HG03135 (cell line): ENCODE results near the gene AP1B1.

ENCODE experiments used
- ATAC-seq: cut with Tn5 transposase; IDR thresholded peaks from one replicate; pipeline ENCODE4 v1.9.1; 2021; ENCODE audit warnings: mild to moderate bottlenecking, moderate library complexity; ENCODE audit not compliant: unreplicated experiment

Gene AP1B1

DNA sequence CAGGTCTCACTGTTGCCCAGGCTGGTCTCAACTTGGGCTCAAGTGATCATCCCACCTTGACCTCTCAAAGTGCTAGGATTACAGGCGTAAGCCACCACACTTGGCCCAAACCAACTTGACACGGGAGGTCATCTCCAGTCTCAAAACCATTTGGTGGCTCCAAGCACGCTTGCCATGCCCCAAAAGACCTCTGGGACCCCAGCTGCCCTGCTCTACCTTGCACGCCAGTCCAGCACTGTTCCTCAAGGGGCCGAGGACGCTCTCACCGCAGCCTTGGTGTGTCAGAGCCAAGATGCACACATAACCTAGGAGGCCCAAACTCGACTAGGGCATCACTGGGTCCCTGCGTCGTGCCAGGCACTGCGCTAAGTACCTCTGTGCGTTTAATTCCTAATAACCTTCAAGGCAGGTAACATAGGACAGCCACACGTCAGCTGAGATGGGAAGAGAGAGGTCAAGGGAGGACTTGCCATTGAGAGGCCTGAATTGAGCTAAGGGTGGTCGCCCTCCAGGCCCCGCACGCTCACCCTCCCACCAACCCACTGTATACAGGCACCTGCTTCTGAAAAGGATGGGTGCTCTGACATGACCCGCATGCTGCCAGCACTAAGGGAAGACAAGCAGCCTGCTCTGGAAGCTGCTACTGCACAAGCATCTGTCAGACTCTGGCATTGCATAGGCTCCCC is 86.5 kb downstream of the AP1B1 start:
- no peak for ATAC-seq

DNA sequence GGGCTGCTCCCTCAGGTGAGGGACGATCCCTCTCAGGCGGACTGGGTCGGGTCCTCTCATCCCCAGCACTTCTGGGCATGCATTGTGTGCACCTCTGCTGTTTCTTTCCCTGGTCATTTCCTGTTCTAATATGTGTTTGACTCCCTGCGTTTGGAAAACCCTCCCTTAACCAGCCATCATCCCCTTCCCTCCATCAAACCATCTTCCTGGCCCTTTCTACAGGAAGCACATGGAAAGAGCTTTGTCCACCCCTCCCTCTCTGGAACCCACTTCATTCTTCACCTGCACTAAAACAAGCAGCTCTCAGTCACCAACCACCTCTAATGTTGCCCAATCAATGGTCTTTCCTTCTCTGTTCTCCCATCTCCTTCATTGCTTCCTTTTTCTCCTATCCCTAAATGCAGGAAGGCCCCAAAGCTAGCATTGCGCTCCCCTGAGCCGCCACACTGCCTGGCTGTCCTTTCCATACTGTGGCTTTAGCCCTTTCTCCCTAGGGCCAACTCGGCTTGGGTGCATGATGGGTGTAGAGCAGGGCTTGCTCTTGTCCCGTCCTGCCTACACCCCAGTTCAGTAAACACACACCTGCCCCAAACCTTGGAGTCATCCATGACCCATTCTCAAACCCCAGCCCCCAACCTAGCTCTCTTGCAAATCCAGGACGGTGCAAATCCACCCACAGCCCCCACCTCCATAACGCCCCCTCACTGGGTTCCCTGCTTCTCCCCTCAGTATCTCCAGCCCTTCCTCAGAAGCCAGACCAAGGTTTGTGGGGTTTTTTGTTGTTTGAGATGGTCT is 87.4 kb downstream of the AP1B1 start:
- no peak for ATAC-seq

DNA sequence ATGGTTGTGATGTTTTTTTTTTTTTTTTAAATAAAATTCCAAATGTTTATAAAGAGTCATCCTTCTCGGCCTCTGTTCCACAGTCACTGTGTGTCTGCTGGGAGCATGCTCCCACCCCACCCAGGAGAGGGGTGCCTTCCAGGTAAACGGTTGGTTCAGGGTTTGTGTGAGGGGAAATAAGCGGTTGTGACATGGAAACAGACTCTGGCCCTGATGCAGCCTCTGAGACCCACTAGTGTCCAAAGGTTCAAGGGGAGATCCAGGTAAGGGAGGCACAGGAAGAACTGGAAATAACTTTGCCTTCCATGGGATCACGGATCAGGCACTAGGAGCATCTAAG is 87.9 kb downstream of the AP1B1 start:
- ATAC-seq: no peak

DNA sequence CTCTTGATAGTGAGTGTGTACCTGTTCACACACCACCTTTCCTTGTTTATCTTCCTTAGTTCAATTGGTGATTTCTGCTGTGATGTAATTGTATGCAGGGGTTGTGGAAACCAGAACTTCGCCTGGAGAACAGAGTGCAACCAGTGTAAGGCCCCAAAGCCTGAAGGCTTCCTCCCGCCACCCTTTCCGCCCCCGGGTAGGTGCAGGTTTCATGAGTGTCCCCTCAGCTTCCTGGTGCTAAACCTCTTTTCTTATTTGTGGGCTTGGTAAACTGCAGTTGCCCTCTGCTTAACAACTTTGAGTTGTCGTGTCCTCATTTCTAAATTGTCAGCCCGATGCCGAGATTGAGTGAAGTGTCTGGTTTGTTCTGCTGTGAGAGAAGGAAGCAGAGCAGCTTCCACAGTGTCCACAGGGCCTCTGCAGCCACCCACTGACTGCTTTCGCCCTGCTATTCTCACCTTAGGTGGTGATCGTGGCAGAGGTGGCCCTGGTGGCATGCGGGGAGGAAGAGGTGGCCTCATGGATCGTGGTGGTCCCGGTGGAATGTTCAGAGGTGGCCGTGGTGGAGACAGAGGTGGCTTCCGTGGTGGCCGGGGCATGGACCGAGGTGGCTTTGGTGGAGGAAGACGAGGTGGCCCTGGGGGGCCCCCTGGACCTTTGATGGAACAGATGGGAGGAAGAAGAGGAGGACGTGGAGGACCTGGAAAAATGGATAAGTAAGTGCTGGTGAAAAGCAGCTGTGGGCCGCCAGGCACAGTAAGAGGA is 89.1 kb downstream of the AP1B1 start:
- ATAC-seq: no peak

DNA sequence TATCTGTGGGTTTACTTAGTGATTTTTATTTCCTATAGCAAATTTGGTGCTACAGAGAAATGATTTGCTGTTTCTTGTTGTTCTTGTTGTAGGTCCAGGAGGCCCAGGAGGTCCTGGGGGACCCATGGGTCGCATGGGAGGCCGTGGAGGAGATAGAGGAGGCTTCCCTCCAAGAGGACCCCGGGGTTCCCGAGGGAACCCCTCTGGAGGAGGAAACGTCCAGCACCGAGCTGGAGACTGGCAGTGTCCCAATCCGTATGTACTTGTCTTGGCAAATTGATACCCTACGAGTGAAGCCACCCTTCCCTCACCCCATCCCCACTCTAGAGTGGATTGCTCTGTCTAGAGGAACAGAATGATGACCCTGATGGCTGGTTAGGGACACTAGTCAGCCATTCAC is 89.7 kb downstream of the AP1B1 start:
- no peak for ATAC-seq

DNA sequence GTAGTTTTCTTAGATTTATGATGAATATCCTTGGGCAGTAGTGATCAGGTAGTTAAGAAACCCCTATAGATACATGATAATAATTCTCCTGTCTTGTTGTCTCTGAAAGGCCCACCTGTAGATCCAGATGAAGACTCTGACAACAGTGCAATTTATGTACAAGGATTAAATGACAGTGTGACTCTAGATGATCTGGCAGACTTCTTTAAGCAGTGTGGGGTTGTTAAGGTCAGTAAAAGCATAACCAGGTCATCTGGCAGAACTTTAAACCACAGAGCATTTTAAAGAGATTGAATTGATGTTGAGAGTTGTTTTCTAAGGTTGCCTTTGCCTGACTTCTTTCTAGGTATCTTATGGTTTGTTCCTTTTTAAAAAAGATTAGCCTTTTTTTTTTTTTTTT is 96.0 kb downstream of the AP1B1 start:
- no peak for ATAC-seq

DNA sequence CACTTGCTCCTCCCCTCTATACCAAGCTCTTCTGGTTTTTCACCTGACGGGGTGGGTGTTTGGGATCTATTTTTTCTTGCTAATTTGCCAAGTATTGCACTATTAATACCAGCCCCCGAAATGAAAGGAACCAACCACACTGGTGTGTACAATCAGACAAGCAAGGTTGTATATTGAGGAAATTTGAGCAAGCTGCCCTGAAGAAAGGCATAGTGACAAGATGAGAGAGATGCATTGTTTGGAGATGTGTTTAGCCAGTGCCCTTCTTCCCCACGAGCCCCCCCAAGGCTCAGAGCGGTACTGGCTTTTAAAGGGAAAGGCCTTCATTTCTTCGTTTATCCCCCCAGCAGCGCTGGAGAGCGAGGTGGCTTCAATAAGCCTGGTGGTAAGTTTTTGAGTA is 97.2 kb downstream of the AP1B1 start:
- ATAC-seq: no peak

DNA sequence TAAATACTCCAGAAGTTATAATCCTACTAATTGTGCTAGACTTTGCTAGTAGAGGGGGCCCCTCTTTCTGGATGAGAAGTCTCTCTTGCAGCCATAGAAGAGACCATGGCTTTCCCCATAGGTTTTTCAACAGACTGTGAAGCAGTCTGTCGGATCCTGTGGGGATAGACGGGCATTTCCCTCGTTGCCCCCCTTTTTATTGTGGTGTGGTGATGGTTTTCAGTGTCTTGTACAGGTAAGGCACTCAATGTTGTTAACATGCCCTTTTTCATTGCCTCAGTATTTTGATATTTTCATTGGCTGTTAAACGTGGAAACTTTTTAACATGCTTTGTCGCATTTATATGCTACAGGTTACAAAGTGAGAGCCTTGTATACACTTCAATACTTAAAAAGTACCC is 98.3 kb downstream of the AP1B1 start:
- no peak for ATAC-seq

DNA sequence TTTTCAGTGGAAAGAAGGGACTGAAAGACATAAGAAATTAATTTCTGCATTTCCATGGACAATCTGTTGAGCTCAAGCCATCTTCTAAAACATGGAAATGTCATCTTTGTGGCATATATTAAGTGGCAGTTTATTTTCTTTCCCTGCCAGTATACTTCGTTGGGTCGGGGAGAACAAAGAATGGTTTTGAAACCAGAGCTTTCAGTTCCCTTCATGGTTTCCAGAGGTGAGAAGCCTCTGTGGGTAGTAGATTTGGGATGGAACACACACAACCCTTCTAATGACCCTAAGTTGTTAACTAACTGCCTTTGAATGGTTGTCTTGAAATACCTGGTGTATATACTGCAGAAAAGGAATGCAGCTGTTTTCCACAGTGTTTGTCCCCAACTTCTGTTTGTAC is 99.5 kb downstream of the AP1B1 start:
- ATAC-seq: no peak

DNA sequence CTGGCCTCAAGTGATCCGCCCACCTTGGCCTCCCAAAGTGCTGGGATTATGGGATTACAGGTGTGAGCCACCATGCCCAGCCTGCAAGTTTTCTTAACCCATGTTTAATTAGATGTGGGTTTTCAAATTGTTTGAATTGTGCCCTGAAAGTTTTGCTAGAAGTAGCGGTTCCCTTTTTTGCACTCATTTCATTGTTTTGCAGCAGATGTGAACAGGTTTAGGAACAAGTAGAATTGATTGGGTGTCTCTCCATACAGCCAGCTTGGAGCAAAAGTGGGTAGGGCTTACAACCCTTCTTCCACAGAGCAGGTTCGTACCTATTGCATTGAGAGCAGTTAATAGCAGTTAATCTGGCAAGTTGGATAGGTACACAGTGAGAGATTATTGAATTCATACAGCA is 104.2 kb downstream of the AP1B1 start:
- no peak for ATAC-seq

DNA sequence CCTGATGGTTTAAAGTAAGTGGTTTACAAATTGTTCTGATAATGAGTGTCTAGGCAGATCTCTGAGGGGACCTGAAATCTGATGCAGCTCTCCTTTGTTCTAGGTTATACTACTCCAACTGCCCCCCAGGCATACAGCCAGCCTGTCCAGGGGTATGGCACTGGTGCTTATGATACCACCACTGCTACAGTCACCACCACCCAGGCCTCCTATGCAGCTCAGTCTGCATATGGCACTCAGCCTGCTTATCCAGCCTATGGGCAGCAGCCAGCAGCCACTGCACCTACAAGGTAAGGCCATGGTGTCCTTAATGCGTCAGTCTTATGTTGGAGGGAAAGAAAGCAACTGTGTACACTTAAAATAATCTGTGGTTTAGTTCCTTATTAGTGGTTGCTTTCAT is 110.4 kb downstream of the AP1B1 start:
- no peak for ATAC-seq
